GM19023 (cell line): ENCODE results near the gene MUC13.

Experiments
- ATAC-seq: cut with Tn5 transposase; IDR thresholded peaks from one replicate; pipeline ENCODE4 v1.9.1; 2021; ENCODE audit warnings: mild to moderate bottlenecking, moderate library complexity; ENCODE audit not compliant: unreplicated experiment

The MUC13 gene

DNA sequence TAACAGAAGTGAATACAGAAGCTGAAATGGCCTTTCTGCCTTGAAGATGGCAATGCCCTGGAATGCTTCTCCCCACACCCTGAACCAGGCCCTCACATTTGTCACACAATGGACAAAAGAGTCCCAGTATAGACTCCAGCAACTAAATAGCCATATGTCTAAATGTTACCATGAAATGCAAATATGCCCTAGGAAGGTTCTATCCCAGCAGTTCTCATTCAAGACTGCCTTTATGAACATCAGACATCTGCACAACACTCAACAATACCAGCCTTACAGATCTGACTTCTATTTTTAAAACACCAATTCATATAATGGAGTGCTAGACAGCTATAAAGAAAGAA is 55.2 kb downstream of the MUC13 start:
- ATAC-seq: no peak

DNA sequence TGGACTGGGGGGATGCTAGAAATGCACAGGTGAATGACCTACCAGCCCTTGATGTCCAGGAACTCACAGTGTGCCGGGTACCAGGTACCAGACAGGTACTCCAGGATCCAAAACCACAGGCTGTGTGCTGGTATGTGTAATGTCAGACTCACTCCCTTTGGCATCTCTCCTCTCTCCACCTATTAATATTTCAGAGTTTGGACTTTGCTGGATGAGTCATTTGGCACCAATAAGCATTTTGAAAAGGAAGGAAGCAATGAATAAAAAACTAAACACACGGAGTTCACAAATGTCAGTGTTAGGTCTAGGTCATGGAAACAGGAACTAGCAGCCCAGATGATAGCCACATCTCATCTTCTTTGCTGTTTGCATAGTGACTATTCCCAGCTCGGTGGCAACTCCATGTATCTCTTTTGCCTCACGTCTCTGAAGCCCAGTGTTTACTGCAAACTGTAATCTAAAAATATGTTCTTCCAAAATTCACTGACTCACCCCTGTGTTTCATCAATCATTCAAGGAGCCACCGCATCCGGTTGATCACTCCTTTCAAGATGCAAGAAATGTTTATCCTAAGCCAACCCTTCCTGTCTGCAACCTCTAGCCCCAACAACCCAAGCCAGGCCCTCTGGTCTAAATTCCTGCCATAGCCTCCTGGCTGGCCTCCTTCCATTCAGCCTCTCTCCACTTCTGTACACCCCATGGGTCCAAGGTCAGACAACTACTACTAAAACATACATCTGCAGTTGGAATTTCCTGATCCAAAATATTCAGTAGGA is 55.8 kb downstream of the MUC13 start:
- no peak for ATAC-seq

DNA sequence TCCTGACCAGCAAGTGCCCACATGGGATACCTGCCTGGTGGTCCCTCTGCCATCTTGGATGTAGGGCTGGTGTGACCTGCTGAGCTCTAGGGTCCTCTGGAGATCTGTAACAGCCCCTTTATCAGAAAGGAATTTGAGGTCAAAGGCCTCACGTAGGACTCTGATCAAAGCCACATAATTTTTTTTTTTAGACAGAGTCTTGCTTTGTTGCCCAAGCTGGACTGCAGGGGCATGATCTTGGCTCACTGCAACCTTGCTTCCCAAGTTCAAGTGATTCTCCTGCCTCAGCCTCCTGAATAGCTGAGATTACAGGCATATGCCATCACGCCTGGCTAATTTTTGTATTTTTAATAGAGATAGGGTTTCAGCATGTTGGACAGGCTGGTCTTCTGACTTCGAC is 56.9 kb downstream of the MUC13 start:
- no peak for ATAC-seq

DNA sequence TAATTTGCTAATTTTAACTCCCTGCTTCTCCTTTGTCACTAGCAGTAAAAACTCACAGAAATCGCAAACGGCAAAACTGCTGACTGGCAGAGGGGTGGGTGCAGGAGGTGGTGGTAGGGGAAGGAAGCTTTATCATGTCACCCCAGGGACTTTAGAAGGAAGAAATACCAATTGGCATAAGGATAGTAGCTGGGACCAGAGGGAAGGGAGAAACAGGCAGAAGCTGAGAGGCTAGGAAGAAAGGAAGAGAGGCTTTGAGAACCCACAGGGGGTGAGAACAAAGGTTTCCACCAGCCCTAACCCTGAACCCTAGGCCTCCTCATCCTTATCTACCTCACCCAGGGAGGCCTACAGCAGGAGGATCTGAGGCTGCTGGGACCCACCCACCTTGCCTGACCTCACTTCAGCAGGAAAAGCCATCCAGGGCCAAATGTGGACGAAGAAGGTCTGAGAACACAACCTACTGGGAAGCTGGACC is 58.1 kb downstream of the MUC13 start:
- ATAC-seq: no peak

DNA sequence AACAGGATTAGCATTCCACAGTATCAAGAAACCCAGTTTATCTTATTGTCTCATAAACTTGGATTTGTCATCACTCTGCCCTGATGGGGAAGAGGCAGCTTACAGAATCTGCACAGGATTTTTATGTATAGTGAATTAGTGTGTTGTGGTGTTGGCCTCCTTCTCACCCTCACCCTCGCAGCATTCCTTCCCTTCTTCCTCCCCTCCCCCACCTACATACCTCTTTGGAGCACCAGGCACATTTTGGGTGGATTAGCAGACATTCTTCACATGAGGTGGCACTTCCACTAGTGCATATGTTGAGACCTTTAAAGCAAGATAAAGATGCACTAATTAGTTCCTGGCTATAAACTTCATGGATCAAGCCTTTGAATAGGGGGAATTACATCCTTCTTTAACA is 61.3 kb downstream of the MUC13 start:
- ATAC-seq: no peak

DNA sequence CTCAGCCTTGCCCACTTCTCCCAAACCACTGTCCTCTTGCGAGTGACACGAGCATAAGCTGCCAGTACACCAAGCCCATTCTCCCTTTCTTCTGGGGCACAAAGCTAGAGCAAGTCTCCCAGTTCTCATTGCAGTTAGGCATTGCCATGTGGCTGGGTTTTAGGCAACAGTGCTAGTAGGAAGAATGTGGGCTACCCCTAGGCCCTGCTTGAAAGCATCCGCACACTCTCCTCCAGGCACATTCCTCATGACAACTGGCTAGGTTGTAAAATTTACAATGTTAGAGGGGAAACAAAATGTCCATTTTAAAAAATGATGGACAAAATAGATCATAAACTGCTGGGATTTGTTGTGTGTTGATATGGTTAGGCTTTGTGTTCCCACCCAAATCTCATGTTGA is 67.0 kb downstream of the MUC13 start:
- ATAC-seq: no peak

DNA sequence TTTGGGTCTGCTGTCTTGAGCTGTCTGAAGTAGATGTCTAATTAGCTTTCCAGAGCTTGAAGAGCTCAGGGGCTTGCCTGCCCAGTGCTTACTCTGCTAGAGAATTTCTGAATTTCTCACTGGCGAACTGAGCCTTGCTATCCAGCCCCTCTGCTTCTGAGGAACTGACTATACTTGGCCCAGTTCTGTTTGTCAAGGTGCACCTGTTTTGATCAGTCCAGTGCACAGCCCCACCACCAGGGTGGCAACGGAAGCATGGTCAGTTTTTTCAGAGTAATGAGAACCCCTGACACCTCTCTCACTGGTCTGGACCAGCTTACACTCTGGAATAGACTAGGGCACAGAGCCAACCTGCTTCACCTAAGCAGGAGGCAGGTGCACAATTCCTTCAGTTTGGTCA is 72.5 kb downstream of the MUC13 start:
- ATAC-seq: no peak

DNA sequence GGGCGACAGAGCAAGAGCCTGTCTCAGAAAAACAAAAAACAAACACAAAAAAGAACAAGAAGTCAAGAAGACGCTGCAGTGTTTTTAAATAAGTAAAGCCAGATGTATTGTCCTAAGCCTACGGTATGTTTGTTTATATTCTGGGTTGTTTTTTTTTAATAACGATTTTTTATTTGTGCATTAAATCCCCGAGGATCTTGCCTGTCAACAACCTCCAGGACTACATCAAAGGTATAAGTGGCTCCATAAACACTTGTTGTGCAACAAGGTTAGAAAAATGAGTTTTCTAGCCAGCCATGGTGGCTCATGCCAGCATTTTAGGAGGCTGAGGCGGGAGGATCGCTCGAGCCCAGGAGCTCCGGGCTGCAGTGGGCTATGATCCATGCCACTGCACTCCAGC is 73.5 kb downstream of the MUC13 start:
- no peak for ATAC-seq

DNA sequence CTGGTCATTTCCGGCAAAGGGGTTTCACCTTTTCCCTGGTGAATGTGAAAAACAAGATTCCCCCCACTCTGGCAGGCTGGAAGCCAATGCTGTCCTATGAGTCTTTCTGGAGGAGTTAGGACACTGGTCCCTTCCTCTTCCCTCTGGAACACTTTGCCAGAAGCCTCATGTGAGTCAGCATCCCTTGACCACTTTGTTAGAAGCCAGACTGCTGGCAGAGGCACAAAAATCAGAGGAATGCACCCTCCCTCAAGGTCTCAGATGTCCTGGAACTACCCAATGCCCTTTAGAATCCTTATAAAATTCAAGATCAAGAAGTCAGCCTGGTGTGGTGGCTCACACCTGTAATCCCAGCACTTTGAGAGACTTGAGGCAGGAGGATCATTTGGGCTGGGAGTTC is 74.0 kb downstream of the MUC13 start:
- ATAC-seq: no peak

DNA sequence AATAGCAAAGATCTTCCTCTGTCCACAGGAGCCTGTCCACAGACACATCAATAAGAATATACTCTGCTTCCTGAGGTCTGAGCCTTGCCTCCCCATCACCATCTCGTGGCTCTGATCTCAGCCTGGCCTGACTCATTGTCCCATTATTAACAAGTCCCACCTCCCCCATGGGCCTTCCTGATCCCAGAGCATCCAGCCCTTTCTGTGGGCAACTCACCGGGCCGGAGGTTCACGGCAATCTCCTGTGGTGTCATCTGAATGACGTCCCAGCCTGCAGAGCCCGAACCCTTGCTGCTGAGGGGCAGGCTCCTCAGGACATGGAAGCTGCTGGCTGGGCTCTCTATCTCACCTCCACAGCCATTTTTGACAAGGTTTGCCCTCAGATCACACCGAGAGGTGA is 75.5 kb downstream of the MUC13 start:
- ATAC-seq: no peak

DNA sequence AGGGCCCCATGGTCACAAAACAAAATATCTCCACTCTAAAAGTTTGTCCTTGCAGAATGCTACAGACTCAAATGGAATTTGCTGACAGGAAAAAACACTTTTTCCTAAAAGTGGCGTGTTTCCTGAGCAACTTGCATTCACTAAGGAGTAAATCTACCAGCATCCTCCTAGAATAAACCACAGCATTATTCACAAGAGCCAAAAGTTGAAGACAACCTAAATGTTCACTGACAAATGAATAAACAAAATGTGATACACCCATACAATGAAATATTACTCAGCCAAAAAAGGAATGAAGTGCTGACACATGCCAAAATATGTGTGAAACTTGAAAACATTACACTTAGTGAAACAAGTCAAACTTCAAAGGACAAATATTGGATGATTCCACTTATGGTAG is 76.3 kb downstream of the MUC13 start:
- no peak for ATAC-seq

DNA sequence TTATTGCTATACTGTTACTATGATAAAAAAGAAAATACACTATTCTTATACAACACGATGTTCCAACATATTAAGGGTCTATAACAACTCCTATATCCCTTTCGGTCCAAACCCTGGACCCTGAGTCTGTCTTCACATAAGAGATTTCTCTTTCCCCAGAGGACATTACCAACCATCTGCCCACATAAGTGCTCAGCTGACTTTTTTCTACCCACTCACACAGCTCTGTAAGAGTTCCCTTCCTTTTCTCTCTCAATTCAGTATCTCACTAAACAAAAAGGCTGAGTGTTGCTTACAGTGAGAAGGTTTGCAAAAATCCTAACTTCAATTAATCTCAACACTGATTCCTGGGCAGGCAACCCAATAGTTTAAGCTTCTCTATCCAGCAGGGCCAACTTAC is 77.9 kb downstream of the MUC13 start:
- no peak for ATAC-seq
